GM19372 (cell line): Measurements from ENCODE around the gene MTA1.

Source experiments
- ATAC-seq: cut with Tn5 transposase; IDR thresholded peaks from one replicate; pipeline ENCODE4 v1.9.1; 2021; ENCODE audit warnings: mild to moderate bottlenecking, low read depth, moderate library complexity; ENCODE audit not compliant: unreplicated experiment

Gene MTA1

DNA sequence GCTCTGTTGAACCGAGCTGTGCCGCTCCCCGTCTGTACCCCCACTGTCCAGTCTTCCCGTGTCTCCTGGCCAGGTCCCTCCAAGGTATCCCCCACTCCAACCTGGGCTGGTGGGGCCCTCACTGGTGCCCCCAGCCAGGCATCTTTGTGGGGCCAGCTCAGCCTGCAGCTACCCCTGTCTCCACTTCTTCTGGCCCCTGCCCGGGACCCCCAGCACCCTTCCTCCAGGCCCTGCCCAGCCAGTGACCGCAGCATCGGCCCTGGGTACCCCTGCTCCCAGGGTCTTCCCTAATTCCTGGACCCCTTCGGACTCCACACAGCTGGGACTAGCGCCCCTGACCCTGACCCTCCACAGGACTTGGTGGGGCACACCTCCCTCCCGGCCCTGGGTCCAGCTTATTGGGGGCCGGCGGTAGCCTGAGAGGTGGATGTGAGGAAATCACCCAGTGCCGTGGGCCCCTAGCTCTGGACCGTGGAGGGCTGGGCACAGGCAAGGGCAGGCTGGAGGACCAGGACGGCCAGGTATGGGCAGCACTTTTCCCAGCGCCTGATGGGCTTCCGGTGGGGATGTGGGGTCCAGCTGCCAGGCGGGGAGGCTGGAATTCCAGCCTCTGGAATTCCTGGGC is 63.0 kb downstream of the MTA1 start:
- no peak for ATAC-seq

DNA sequence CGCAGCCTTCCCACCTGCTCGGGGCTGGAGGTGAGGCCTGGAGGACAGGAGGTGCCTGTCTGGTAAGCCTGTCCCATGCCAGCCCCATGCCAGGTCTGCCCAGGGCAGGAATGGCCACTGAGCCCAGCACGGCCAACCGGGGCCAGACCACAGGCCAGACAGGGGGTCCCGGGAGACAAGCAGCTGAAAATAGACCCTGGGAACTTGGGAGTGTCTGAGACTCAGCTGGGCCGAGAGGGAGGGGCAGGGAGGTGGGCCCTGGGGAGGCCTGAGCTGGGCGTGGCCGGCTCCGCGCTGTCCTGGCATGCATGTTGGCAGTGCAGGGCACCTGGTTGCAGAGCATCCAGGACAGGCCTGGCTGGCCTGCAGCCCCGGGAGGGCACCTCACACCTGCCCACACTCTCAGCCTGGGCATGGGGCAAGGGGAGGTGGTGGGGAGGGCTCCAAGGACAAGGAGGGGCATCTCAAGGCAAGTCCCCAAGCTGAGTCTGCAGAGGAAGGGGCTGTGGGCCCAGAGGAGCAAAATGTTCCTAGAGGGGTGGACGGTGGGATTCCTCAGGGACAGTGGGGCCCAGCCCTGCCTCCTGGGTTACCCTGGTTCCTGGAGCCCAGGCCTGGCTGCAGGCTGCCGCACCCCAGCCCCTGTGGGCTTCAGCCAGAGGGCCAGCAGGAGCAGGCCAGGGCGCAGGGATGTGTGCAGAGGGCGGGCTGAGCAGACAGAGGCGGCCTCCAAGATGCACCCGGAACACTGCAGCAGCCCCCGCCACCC is 63.9 kb downstream of the MTA1 start:
- ATAC-seq = no peak

- ATAC-seq = no peak
These were observed 64.7 kb downstream of the MTA1 start for GRCh38 chr14:105484069-105484996.

GRCh38 chr14:105484997-105485393 is 65.4 kb downstream of the MTA1 start:
- no peak for ATAC-seq

GRCh38 chr14:105485739-105486162 is 66.1 kb downstream of the MTA1 start:
- ATAC-seq = no peak

DNA sequence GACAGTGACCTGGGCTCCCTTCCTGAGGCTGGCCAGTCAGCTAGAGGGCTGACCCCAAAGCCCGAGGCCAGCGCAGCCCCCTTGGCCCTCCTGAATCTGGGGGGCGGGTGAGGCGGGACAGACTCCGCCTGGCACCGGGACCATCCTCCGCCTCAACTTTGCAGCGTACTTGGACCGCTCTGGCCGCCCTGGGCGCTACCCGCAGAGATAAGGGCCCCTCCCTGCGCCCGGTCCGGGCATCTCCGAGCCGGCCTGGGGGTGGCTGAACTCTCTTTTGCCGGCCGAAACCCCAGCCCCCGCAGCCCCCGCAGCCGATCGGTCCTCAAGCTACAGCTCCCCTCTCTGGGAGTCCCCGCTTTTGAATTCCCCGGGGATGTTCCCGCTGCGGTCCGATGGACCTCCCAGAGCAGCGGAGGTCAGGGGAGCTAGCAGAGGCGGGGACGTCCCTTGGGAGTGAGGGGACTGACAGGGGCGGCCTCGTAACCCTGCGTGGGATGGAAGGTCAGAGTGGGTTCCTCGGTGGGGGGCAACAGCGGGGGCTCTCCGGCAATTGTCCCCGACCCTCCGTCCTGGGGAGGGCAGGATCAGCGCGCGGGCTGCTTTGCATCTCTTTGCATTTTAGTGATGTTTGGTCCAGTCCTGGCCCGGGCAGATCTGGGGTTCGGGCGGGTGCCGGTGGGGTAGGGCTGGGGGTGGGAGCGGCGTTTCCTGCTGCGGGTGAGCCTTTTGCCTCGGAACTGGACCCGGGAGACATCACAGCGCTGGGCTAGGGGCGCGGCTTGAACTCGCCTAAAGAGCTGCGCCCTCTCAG is 66.7 kb downstream of the MTA1 start, which contains the start of gene CRIP1:
Gene CRIP1 (plus strand): TSS at position 724 of the 811 bp plus-strand sequence. CDS start 374 bp downstream, outside the sequence.
- no peak for ATAC-seq

DNA sequence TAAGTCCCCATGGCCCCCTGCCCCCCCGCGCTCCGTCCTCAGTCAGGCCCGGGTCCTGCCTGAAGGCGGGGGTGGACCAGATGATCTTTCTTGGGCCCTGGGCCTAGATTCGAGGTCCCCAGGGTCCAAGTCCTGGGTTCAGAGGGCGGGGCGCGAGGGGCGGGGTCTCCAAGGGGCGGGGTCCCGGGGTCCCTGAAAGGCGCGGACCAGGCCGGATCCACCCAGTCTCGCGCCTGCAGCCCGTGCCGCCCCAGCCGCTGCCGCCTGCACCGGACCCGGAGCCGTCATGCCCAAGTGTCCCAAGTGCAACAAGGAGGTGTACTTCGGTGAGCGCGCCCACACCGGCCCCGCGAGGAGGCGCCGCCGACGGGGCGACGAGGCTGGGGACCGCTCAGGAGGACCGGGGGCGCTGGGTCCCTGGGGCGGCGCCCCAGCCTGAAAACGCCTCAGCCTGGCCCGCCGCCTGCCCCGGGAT is 67.4 kb downstream of the MTA1 start:
- no peak for ATAC-seq

DNA sequence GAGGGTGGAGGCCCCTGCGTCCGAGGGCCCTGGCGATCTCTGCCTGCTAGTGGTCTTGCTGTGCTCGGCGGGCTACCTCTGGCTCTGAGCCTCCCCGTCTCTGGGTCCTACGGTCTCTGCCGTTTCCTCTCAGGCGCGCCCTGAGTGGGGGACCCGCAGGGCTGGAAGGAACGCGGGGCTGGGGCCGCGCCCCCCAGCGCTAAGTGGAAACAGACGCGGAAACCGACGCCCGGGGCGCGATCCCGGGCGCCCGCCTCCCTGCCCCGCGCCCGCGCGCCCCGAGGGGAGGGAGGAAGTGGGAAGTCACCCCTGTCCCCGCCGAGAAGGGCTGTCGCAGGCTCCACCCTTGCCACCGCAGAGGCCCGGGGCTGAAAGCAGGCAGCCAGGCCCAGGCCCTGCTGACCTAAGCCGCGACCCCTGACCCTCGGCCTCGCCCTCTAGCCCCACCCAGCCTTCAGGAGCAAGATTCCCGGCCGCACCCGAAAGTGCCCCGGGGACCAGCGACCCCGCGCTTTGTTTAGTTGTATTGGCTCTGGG is 67.9 kb downstream of the MTA1 start:
- ATAC-seq = no peak

GRCh38 chr14:105487986-105488777 is 68.6 kb downstream of the MTA1 start:
- no peak for ATAC-seq

DNA sequence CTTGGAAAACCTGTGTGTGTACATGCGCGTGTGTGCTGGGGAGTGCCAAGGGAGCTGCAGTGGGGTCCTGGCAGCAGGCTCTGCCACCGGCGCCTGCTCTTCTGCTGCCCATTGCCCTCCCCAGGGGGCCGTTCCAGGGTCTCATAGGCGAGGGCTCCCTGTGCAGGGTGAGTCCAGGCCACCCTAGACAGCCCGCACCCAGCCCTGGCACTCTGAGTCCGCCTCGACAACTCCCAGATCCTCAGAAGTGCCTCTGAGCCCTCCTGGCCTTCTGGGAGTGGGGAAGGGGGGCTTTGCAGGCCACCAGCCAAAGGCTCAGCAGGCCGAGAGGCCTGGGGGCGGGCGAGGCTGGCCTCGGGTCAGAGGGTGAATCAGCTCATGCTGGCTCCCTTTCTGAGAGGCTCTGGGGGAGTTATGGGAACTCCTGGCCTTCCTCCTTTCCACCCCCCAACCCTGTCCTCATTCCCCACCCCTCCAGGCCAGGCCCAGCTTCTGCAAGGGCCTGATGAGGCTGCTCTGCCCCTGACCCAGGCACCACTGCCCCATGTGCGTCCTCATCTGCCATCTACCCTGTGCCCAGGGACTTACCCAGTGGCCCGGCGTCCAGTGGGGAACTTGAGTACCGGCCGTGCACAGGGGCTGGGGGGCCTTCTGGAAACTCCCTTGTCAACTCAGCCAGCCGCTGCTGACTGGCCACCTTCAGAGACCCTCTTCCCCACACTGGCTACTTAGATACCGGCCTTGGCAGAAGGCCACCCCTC is 69.3 kb downstream of the MTA1 start:
- ATAC-seq = no peak

GRCh38 chr14:105489542-105490266 is 70.1 kb downstream of the MTA1 start:
- ATAC-seq = no peak

- ATAC-seq = no peak
These were observed 70.6 kb downstream of the MTA1 start for GRCh38 chr14:105490267-105490571.

DNA sequence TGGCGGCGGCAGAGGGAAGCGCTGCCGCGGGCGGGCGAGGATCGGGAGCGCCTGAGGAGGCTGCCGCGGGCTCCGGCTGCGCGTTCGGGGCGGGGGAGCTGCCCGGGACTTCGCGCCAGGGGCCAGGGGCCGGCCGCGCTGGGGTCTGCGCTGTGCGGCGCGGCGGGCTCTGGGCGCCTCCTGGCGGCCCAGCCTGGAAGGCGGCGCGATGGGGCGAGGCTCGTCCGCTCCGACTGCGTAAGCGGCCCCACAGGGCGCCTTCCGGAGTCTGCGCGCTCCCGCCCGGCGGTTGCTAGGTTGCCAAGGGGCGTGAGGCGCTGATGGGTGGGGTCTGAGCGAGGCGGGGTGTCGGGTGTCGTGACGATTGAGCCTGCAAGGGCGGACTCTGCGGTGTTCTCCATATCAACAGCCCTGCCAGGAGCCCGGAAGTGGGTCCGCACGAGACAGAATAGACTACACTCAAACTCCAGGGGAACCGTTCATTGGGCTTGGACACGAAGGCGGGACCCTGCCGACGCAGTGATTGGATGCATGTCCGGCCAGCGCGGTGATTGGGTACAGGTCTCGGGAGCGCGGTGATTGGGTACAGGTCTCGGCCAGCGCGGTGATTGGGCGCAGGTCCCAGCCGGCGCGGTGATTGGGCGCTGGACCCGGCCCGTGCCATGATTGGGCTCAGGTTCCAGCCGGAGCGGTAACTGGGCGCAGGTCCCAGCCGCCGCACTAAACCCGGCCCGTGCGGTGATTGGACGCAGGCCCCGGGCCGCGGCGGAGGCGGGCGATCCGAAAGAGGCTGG is 71.1 kb downstream of the MTA1 start, which contains the start of gene TEDC1:
Gene TEDC1 (plus strand): TSS at position 675 of the 794 bp plus-strand sequence. CDS start 130 bp downstream, outside the sequence.
- peak; percentile 65 for ATAC-seq

DNA sequence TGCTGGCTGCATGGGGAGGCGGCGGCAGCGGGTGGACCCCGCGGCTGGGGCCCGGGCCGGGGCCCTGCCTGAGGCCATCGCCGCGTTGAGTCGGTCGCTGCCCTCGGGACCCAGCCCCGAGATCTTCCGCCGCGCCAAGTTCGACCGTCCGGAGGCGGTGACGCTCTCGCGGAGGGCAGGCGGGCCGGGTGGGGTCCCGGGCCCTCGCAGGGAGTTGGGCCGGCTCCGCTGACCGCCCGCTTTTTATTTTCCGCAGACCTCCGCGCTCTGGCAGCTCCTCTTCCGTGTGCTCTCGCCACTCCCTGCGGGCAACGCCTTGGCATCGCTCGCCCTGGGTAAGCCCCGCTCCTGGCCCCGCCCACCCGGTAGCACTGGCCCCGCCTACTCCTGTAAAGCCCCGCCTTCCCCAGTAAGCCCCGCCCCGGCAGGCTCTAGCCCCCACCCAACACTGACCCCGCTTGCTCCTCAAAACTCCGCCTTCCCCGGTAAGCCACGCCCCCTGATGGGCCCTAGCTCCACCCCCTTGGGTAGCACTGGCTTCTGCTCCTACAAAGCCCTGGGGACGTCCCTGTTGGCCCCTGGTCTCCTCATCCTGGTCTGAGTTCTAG is 71.8 kb downstream of the MTA1 start:
- no peak for ATAC-seq

DNA sequence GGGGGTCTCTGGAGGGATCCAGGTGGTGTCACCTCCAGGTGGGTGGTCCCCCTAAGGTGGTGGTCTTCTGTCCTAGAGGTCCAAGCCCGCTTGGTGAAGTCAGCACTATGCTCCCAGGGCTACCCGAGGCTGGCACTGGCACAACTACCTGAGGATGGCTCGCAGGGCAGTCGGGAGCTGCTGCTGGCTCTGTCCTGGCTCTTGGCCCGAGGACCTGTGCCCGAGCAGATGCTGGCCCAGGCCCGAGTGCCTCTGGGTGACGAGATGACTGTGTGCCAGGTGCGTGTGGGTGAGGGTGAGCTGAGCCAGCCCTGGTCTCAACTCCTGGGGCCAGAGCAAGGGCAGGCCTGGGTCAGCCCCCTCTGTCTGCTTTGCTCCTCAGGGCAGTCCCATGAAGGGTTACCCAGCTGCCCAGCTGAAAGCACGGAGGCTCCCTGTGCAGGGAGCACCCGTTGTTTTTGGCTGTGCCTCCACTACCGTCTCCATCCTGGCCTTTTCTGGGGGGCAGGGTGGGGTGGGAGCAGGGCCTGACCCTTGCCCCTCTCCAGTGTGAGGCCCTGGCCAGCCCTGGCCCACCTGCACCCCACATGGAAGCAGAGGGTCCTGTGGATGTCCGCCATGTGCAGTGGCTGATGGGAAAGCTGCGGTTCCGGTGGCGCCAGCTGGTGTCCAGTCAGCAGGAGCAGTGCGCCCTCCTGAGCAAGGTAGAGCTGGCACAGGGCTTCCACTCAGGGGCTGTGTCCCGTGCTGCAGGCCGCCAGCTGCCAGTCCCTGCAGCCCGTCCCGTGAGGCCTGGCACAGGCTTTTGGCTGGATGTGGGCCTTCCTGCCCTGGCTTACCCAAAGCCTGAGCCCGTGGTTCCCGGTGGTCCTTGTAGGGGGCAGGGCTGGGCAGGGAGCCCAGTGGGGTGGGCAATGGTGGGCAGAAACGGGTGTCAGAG is 72.7 kb downstream of the MTA1 start:
- ATAC-seq = no peak
